Right atrium auricular region (tissue), 2 donors: Measurements from ENCODE around the gene CYB561D2. TPM values are rescaled to one million over a fixed set of nuclear protein-coding genes. Genes with fewer than 3 reads are reported as not detected.

Experiments used
- DNase-seq: peaks from one replicate; pipeline ENCODE4 v3.0.0-alpha.2; 2019; ENCODE audit warnings: low spot score
- H3K27ac ChIP-seq, 2 donors: fragments of 200-600 bp; sonication (generic); 1 replicate in 1 of 2; 2 replicates in 1 of 2; pipeline ENCODE4 v1.5.1; 2016 to 2019
- H3K27me3 ChIP-seq, 2 donors: fragments of 200-600 bp; sonication (generic); one replicate each; pipeline versions ENCODE4 v1.5.1 to v1.6.0; 2017 to 2019
- H3K36me3 ChIP-seq: fragments of 200-600 bp; sonication (generic); one replicate; pipeline ENCODE4 v1.5.1; 2016
- H3K4me1 ChIP-seq, 2 donors: fragments of 200-600 bp; sonication (generic); one replicate each; pipeline versions ENCODE4 v1.5.1 to v1.6.0; 2017 to 2019
- H3K4me3 ChIP-seq, 2 donors: fragments of 200-600 bp; sonication (generic); 1 replicate in 1 of 2; 2 replicates in 1 of 2; pipeline ENCODE4 v1.5.1; 2017 to 2019; ENCODE audit warnings: mild to moderate bottlenecking in 1 of 2, moderate library complexity in 1 of 2
- H3K9me3 ChIP-seq, 2 donors: fragments of 200-600 bp; sonication (generic); one replicate each; pipeline ENCODE4 v1.5.1; 2019
- CTCF ChIP-seq, 2 donors: fragments of 200-600 bp; sonication (generic); IDR thresholded peaks; one replicate each; pipeline ENCODE4 v1.5.1; 2019; ENCODE audit warnings: antibody characterized with exemption in 2 of 2
- total RNA-seq, 2 donors: library from RNA; depleted of rRNA; stranded (reverse); fragments of >200 nt; gene quantifications; one replicate each; pipeline ENCODE4 v1.1.0, GENCODE V29; 2016

Gene CYB561D2
- total RNA-seq, 2 donors from 2014 or later, result 11.7 to 11.9 TPM

GRCh38 chr3:50341996-50342650 is 8.5 kb upstream of the CYB561D2 start:
- no peaks in the 10 kb centered on the region for H3K27me3 ChIP-seq
- H3K27ac ChIP-seq, result no peak overlapping the region
- H3K36me3 ChIP-seq, result no peaks in the 10 kb centered on the region
- TF ChIP-seq CTCF (IDR thresholded peaks at IDR 0.05), result no peak
- H3K9me3 ChIP-seq, result no peaks in the 10 kb centered on the region
- peaks cover 0 to 51% of the 10 kb centered on the region in 2 donors for H3K4me1 ChIP-seq
- DNase-seq, result no peak
- H3K4me3 ChIP-seq, result no peak overlapping the region

GRCh38 chr3:50342813-50343633 is 7.6 kb upstream of the CYB561D2 start:
- no peak for TF ChIP-seq CTCF (IDR thresholded peaks at IDR 0.05)
- Histone ChIP-seq H3K4me3 (no peak overlapping the region), H3K27ac (no peak overlapping the region), H3K36me3 (no peaks in the 10 kb centered on the region), H3K27me3 (no peaks in the 10 kb centered on the region), H3K4me1 (peaks cover 0 to 47% of the 10 kb centered on the region in 2 donors), H3K9me3 (no peaks in the 10 kb centered on the region)
- no peak for DNase-seq

DNA sequence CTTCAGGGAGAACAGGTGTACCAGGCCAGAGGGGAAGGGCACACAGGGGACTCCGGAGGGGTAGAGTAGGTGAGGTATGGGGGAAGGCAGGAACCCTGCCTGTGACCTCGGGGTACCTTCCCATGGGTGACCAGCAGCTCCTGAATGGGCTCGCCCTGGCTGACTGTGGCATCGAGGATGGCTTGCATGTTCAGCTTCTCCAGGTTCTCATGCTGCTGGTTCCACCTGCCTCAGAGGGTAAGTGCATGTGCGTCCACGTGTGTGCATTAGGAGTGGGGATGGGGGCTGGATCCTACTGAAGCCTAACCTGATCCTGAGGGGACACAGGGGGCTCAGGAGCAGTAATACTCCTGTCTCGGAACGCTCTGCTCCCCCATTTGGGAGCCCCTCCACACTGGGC is 5.7 kb upstream of the CYB561D2 start:
- no peak for DNase-seq
- TF ChIP-seq CTCF (IDR thresholded peaks at IDR 0.05), result no peak
- Histone ChIP-seq H3K4me1 (peaks cover 0 to 40% of the 10 kb centered on the region in 2 donors), H3K36me3 (peaks cover 12% of the 10 kb centered on the region), H3K27ac (no peak overlapping the region), H3K4me3 (peak overlapping the region in 1 of 2 donors; percentile 39), H3K27me3 (no peaks in the 10 kb centered on the region), H3K9me3 (no peaks in the 10 kb centered on the region)

- Histone ChIP-seq H3K27me3 (no peaks in the 10 kb centered on the region), H3K9me3 (no peaks in the 10 kb centered on the region), H3K36me3 (peaks cover 12% of the 10 kb centered on the region), H3K27ac (peak within 1 kb of the TSS in 1 of 2 donors; percentile 27), H3K4me3 (peak within 1 kb of the TSS; percentile 33 to 39), H3K4me1 (peaks cover 0 to 38% of the 10 kb centered on the region in 2 donors)
- TF ChIP-seq CTCF (IDR thresholded peaks at IDR 0.05), result no peak
- peak; percentile 76 for DNase-seq
Measured at GRCh38 chr3:50345586-50346234, 5.0 kb upstream of the CYB561D2 start, which contains the start of gene ZMYND10. Gene ZMYND10, minus strand, starts transcription at chr3:50345732. Its CDS starts 153 bp downstream, at chr3:50345579.

DNA sequence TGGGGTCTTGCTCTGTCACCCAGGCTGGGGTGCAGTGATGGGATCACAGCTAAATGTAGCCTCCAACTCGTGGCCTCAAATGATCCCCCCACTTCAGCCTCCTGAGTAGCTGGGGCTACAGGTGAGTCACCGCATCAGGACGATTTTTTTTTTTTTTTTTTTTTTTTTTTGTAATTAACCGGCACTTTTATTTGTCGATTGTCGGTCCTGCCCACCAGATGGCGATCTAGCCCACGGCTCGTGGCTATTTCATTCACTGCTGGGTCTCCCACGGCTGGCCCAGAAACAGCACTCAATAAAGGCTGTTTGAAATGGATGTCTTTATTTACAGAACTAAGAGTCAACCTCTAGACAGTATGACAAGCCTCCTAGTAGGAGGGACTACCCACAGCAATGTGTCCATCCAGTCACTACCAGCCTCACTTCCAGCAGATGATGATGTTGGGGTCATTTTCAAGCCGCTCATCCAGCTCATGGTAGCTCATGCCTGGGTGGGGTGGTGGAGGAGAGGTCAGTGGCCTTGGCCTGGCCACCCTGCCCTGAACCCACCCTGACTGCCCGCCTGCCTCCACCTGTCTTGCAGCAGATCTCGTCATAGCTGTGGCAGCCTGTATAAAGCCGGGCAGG is 3.4 kb upstream of the CYB561D2 start:
- Histone ChIP-seq H3K4me1 (peaks cover 0 to 40% of the 10 kb centered on the region in 2 donors), H3K36me3 (peaks cover 12% of the 10 kb centered on the region), H3K9me3 (no peaks in the 10 kb centered on the region), H3K27ac (no peak overlapping the region), H3K27me3 (no peaks in the 10 kb centered on the region), H3K4me3 (no peak overlapping the region)
- peak; percentile 72 for DNase-seq
- TF ChIP-seq CTCF (IDR thresholded peaks at IDR 0.05), result peak; percentile 43 to 62
